CD1c-positive myeloid dendritic cell (primary cell): ENCODE measurements around the gene FBXW11.
"Not testable (repeated sequence)": the region's sequence is repeated elsewhere in the genome, so short reads cannot be mapped to it uniquely, and the experiment has no call there.

Experiments
- DNase-seq: peaks from one replicate; pipeline ENCODE4 v3.0.0-alpha.2; 2016; ENCODE audit errors: extremely low spot score

The FBXW11 gene

DNA sequence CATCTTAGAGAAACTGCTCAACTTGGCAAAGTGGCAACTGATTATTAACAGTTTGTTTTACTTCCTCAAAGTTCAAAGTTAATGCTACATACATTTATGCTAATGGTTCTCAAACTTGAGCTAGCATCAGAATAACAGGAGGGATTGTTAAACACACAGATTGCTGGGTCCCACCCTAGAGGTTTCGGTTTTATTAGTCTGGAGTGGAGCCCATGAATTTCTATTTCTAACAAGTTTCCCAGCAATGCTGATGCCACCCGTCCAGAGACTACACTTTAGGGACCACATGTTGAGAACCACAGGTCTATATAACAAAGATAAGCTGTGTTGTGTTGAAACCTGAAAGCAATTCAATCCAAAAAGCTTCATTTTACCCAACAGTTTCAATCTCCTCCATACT is 95.3 kb downstream of the FBXW11 start:
- no peak for DNase-seq

DNA sequence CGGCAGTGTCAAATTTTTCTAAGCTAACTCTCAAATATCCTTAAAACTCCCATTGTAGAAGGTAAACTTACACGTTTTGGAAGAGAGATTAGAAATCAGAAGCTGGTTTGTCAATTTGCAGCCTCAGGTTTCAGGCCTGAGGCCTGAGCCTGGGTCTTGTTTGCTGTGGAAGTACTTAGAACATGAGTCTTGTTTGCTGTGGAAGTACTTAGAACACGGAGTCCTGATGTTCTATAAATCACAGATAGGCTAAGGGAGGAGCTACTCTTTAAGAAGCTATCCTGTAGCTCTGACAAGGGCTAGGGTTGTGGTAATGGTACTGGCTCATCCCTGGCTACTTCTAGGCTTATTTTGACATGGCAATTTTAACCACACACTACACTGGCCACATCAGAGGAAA is 97.8 kb downstream of the FBXW11 start:
- DNase-seq = no peak

DNA sequence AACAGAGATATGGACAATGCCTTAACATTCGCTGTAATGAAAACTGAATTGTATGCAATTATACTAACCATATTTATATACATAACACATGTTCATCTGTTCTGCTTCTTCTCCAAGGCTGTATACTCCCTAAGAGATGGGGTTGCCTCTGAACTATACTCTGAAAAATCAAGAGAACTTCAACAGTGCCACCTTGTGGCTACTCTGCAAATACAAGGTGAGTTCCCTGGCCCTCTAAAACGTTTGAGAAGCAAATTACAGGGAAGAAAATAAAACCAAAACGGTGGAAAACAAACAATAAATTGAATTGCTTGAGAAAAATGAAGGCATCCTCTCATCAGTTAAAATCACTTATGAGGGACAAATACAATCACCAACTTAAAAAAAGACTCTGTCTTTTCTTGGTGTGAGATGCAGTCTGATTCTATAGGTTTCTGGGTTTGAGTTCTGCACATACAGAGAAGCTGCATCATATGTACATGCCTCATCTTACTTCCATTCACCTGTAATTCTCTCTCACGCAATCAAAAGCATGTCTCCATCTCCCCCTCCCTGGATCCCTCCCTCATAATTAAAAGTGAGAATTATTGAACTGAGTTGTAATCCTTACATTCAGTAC is 98.6 kb downstream of the FBXW11 start:
- peak; percentile 74 for DNase-seq

- no peak for DNase-seq
Observed at GRCh38 chr5:171906703-171907590, 99.5 kb downstream of the FBXW11 start.

DNA sequence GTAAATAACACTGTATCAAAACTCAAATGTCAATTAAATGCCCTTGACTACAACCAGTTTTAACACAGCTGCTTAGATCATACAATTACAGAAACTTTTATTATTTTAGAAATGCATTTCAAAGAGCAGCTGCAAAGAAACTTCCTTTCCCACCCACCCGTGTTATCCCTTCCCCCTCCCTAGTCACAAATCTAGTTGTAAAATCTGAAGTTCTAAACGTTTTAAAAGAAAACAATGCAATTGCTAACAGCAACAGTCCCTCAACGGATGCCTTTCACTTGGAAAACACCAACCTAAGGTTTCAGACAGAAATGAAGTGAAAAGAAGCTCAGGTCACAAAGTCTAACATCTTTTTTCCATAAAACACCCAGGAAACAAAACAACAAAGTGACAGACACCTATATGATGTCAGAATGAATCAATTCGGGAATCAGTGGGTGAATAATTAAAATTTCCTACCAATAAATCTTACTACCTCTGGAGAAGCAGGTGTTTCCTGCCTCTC is 100.3 kb downstream of the FBXW11 start:
- no peak for DNase-seq

- DNase-seq = no peak
Observed at GRCh38 chr5:171904886-171905285, 101.6 kb downstream of the FBXW11 start.

DNA sequence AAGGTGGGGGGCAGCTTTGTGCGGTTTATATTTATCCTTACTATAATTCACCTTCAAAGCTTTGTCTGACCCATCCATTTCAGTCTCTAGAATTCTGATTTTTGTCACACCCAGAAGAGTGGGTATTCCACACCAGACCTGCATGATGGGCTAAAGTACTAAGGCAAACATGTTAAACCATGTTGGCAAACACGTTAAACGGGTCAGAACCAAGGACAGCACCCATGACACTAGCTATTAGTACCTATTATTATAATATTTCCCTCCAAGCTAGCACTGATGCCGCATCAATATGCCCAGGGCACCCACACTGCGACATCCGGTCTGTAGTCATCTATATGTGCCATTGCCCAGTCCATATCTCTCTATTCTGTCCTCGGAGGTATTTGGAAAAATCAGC is 104.7 kb downstream of the FBXW11 start:
- no peak for DNase-seq

GRCh38 chr5:171899792-171900191 is 106.6 kb downstream of the FBXW11 start:
- no peak for DNase-seq

GRCh38 chr5:171898879-171899278 is 107.6 kb downstream of the FBXW11 start:
- DNase-seq = no peak

- DNase-seq = no peak
Observed at GRCh38 chr5:171898386-171898785, 108.1 kb downstream of the FBXW11 start.

- no peak for DNase-seq
Observed at GRCh38 chr5:171897231-171897630, 109.2 kb downstream of the FBXW11 start.

- DNase-seq = no peak
Observed at GRCh38 chr5:171895081-171895480, 111.4 kb downstream of the FBXW11 start.

- no peak for DNase-seq
Observed at GRCh38 chr5:171893290-171893886, 113.0 kb downstream of the FBXW11 start.

DNA sequence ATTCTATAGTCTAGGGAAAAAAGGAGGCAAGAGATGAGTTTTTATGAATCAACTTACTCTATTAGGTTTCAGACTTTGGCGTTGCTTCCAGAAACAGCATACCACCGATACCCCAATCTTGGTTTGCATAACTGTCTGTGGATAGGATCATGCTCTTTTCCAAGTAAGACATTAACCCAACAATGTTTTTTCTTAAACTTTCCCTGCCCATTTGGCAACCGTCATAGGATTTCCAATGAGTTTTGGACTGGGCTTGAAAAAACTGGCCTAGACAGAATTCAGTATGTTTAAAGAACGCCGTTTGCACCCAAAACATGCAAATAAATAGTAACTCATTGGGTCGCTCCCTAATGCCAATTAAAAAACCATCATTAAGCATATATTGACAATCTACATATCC is 114.8 kb downstream of the FBXW11 start:
- no peak for DNase-seq

GRCh38 chr5:171891150-171891549 is 115.3 kb downstream of the FBXW11 start:
- DNase-seq = no peak

DNA sequence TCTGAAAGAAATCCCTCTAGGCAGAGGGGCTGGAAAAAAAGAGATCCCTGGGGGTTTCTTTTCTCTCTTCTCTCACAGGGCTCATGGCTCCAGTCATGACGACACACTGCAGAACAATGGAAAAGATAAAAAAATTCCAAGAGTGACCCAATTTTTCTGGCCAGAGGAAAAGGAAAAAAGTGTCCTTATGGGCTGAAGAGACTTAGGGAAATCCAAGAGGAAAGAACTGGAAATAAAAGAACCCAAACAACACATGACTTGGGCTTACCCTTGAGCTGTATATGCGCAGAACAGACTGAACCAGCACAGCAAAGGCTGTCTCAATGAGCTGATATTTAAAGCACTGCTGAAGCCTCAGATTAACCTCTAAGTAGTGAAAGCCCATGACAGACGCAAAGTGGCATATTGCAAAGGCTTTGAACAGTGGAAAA is 118.4 kb downstream of the FBXW11 start:
- no peak for DNase-seq

GRCh38 chr5:171886037-171886436 is 120.4 kb downstream of the FBXW11 start:
- not testable (repeated sequence) for DNase-seq

DNA sequence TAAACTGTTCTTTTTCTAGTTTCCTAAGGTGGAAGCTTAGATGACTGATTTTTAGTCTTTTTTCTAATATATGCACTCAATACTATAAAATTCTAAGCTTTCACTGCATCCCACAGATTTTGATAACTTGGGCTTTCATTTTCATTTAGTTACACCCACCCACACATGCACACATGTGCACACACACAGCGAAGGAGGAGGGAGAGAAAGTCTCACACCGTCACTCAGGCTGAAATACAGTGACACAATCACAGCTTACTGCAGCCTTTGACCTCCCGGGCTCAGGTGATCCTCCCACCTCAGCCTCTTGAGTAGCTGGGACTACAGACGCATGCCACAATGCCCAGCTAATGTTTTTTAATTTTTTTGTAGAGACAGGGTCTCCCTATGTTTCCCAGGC is 124.3 kb downstream of the FBXW11 start:
- DNase-seq = no peak

DNA sequence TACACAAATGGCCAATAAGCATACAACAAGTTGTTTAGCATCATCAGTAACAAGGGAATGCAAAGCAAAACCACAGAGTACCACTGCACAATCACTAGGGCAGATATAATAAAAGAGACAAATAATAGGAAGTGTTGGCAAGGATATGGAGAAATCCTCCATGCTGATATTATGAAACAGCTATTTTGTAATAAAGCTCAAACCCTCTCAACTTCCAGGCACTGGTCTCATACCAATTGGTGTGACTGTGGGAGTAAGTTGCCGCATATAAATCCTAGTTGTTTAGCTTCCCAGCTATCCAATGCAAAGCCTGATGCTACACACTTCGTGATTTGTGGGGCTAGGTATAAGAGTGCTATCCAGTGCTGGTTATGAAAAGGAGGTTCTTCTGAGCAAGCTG is 132.2 kb downstream of the FBXW11 start:
- peak; percentile 64 for DNase-seq

GRCh38 chr5:171872666-171873065 is 133.8 kb downstream of the FBXW11 start:
- DNase-seq = no peak

DNA sequence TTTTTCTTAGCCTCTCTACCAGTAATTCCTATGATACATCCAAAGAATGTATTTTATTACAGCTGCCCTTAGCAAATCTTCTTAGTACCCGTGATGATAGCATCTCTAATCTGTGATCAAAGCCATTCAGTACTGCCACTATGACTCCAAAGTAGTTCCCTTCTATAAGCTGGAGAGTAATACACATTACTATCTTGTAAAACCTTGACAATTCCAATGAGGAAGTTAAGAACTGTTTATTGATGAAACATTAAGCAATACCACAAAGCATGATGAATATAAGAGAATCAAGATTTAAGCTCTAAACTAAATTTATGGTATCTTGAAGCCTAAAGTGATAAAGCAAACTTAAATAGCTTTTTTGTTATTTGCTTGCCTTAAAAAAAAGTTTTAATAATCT is 134.7 kb downstream of the FBXW11 start:
- DNase-seq = peak; percentile 19

GRCh38 chr5:171869956-171870355 is 136.5 kb downstream of the FBXW11 start:
- no peak for DNase-seq

DNA sequence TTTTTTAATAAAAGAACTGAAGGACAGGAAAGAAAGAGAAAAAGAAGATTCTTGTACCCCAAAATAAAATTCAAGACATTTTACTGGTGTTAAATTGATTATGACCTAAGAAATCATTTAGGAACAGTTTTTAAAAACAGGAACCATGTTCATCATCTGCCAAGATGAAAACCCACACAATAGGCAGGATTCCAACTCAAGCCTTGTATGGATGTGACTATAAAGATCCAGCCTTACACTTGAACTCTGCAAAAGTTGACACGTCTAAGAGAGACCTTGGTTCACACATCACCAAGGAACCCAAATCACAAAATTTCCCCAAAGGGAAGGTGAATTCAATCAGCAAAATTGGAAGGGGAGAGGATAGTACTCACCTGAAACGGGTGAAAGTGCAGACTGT is 138.2 kb downstream of the FBXW11 start:
- DNase-seq = no peak
